ENCODE data around the gene PABPN1.
A peak's percentile ranks its signal among the peaks of the same experiment; 100 is the strongest.

The PABPN1 gene

DNA sequence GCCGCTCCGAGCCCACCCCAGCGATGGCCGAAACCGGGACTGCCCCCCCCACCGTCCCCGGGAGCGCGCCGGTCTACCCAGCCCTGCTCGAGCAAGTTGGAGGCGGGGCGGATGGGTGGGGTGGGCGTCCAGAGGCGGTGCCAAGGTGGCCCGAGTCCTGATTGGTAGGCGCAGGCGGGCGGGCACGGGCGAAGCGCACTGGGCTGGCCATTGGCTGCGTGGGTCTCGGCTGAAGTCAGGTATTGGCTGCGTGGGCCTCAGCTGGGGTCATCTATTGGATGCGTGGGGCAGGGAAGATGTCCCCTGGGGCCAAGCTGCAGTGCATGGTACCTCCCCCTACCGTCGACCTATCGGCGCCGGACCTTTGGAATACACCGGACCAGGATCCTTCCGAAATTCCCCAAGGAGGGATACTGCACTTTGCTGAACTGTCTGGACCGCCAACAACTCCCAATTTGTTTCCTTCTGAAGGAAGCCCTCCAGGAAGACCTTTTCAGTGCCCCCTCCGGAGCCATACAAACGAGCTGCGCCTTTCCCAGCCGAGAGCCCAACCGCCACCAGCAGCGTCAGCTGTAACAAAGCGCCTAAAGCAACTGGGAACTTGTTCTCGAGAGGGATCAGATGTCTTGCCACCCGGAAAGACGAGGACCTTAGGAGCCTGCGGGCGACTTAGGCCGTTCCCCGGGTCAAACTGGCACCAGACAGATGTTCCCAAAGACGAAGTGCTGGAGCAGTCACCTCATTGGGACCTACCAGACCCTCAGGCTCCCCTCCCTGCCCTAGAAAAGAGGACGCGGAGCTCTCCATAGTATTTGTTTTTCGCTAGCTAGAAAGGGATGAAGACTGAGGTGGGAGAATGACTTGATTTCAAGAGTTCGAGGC, 35.0 kb upstream of the PABPN1 start, which contains the start of gene HOMEZ:
Gene HOMEZ (minus strand): TSS at position 113 of the 882 bp plus-strand sequence. CDS start 180 bp downstream, outside the sequence.
- H3K4me3 ChIP-seq (ENCODE audit: low read length), result peak within 1 kb of the TSS; percentile 88

DNA sequence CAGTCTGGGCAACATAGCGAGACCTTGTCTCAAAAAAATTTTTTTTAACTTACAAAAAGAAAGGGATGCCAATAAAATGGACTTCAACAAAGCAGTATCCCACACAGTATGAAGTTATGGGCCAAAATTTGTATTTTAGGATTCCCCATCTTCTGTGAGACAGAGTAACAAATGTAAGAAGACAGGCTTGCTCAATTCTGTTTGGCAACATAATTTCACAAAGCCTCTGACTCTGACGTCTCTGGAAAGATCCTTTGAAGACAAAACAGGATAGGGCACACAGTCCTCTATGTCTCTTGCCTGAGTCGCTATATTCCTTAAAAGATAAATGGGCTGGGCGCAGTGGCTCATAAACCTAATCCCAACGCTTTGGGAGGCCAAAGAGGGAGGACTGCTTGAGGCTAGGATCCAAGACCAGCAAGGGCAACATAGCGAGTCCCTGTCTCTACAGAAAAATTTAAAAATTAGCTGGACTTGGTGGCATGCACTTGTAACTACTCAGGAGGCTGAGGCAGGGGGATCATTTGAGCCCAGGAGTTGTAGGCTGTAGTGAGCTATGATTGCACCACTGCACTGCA, 34.3 kb upstream of the PABPN1 start:
- no peak for DNase-seq (ENCODE audit: low read depth)
- TF ChIP-seq, protein P1, sequence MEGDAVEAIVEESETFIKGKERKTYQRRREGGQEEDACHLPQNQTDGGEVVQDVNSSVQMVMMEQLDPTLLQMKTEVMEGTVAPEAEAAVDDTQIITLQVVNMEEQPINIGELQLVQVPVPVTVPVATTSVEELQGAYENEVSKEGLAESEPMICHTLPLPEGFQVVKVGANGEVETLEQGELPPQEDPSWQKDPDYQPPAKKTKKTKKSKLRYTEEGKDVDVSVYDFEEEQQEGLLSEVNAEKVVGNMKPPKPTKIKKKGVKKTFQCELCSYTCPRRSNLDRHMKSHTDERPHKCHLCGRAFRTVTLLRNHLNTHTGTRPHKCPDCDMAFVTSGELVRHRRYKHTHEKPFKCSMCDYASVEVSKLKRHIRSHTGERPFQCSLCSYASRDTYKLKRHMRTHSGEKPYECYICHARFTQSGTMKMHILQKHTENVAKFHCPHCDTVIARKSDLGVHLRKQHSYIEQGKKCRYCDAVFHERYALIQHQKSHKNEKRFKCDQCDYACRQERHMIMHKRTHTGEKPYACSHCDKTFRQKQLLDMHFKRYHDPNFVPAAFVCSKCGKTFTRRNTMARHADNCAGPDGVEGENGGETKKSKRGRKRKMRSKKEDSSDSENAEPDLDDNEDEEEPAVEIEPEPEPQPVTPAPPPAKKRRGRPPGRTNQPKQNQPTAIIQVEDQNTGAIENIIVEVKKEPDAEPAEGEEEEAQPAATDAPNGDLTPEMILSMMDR (conservative IDR thresholded peaks at IDR 0.05; ENCODE audit: low read depth, low read length), result no peak

More for the DNA sequence above, 35.0 kb upstream of the PABPN1 start, which contains the start of gene HOMEZ:
- TF ChIP-seq, protein P1 (conservative IDR thresholded peaks at IDR 0.05; ENCODE audit: low read depth, low read length), result peak; percentile 8
- DNase-seq (ENCODE audit: low read depth), result peak; percentile 93

DNA sequence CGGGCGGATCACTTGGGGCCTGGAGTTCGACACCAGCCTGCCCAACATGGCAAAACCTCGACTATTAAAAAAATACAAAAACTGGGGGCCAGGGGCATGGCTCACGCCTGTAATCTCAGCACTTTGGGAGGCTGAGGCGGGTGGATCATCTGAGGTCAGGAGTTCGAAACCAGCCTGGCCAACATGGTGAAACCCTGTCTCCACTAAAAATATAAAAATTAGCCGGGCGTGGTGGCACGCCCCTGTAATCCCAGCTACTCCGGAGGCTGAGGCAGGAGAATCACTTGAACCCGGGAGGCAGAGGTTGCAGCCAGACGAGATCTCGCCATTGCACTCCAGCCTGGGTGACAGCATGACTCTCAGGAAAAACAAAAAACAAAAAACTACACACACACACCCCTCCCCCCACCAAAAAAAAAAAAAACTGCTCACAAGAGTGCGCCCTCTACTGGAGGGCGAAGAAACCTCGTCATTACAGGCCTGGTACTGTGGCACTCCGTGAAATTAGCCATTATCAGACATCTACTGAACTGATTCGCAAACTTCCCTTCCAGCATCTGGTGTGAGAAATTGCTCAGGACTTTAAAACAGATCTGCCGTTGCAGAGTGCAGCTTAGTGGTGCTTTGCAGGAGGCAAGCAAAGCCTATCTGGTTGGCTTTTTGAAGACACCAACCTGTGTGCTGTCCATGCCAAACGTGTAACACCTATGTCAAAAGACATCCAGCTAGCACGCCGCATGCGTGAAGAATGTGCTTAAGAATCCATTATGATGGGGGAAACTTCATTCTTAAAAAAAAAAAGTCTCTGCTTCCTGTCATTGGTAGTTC, 26.3 kb upstream of the PABPN1 start:
- DNase-seq (ENCODE audit: low read depth), result no peak
- H3K4me3 ChIP-seq (ENCODE audit: low read length), result no peak overlapping the region
- TF ChIP-seq, protein P1 (conservative IDR thresholded peaks at IDR 0.05; ENCODE audit: low read depth, low read length), result peak; percentile 90

More for the DNA sequence above, 34.3 kb upstream of the PABPN1 start:
- peak overlapping the region; percentile 88 for H3K4me3 ChIP-seq (ENCODE audit: low read length)

DNA sequence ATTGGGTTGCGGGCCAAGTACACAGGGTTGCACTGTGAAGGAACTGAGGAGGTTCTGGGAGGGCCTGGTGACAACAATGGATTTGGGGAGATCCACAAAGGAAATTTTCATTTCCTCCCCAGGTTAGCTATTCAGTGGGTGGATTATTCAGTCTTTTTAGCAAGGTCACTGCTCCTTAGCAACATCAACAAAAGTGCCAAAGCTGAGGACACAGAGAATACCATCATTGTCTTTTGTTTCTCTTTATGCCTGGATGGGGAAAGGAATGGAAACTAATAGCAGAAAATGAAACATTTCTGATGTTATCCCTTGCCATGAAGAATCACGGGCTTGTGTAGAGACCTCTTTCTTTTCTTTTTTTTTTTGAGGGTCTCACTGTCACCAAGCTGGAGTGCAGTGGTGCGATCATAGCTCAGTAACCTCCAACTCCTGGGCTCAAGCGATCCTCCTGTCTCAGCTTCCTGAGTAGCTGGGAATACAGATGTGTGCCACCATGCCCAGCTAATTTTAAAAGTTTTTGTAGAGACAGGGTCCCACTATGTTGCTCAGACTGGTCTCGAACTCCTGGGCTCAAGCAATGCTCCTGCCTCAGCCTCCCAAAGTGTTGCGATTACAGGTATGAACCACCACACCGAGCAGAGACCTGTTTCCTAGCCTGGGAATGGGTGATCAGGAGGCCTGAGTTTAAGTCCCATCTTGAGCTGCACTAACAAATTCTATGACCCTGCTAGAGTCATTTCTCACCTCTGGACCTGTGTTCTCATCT, 25.1 kb upstream of the PABPN1 start:
- TF ChIP-seq, protein P1 (conservative IDR thresholded peaks at IDR 0.05; ENCODE audit: low read depth, low read length), result no peak
- DNase-seq (ENCODE audit: low read depth), result no peak
- no peak overlapping the region for H3K4me3 ChIP-seq (ENCODE audit: low read length)

DNA sequence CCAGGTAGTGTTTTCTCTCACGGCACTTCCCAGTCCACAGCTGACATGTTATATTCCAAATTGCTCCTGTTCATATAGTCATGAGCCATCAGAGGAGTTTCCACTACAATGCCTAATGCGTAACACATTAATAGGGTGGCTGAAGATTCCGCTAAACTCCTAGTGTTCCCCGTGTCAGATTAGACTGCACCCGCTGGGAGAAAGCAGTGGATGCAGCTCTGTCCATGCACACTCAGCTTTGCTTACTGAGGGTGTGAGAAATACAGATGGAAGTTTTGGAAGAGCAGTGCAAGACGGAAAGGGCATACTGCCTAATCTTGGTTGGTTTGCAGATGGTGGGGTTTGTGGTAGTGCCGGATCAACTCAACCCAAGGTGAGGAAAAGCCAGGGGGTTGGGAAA, 24.2 kb upstream of the PABPN1 start:
- no peak for DNase-seq (ENCODE audit: low read depth)
- TF ChIP-seq, protein P1 (conservative IDR thresholded peaks at IDR 0.05; ENCODE audit: low read depth, low read length), result no peak

DNA sequence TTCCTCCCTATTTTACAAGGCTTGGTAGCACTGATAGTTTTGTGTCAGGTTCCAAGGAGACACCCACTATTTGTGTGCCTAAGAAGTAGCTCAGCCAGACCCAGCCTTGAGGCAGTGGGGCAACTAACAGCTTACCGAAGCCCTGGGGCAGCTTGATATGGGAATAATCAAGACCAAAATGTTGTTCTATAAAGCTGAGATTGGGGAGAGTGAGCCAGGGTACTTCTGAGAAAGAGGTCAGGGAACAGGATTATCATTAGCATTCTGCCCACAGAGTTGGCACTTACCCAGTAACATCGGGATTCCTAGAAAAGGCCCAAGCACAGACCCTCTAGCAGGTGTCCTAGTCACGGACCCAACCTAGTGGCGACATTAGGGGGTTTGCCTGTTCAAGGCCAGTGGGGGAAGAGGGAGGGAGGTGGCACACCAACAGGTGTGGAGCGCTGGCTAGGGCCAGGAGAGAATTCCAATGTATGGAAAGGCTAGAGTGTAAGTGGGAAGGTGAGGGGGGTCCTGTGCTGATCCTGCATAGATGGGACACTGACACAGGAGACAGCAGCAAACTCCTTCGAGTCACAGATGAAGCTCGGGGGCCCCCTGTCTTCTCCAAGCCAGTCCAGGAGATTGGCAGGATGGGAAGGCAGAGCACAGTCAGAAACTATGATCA, 23.5 kb upstream of the PABPN1 start:
- DNase-seq (ENCODE audit: low read depth), result no peak
- TF ChIP-seq, protein P1 (conservative IDR thresholded peaks at IDR 0.05; ENCODE audit: low read depth, low read length), result no peak
- no peak overlapping the region for H3K4me3 ChIP-seq (ENCODE audit: low read length)

More for the DNA sequence above, 24.2 kb upstream of the PABPN1 start:
- H3K4me3 ChIP-seq (ENCODE audit: low read length), result no peak overlapping the region

Measured in retinal pigment epithelial cell (primary cell).